C4-2B (cell line): ENCODE results near the gene STH.

Experiments
- CTCF ChIP-seq: fragments of 450-650 bp; conservative IDR thresholded peaks from 2 replicates; pipeline ENCODE4 v1.5.1; 2017; ENCODE audit warnings: mild to moderate bottlenecking
- ZFX ChIP-seq: fragments of 450-650 bp; IDR thresholded peaks from 2 replicates; pipeline ENCODE4 v1.6.1; 2017

- TF ChIP-seq CTCF = no peak
- no peak for TF ChIP-seq ZFX
These were observed 2.6 kb upstream of the STH start for GRCh38 chr17:45996282-45996937.
